ENCODE results near the gene SPDYE5.

DNA sequence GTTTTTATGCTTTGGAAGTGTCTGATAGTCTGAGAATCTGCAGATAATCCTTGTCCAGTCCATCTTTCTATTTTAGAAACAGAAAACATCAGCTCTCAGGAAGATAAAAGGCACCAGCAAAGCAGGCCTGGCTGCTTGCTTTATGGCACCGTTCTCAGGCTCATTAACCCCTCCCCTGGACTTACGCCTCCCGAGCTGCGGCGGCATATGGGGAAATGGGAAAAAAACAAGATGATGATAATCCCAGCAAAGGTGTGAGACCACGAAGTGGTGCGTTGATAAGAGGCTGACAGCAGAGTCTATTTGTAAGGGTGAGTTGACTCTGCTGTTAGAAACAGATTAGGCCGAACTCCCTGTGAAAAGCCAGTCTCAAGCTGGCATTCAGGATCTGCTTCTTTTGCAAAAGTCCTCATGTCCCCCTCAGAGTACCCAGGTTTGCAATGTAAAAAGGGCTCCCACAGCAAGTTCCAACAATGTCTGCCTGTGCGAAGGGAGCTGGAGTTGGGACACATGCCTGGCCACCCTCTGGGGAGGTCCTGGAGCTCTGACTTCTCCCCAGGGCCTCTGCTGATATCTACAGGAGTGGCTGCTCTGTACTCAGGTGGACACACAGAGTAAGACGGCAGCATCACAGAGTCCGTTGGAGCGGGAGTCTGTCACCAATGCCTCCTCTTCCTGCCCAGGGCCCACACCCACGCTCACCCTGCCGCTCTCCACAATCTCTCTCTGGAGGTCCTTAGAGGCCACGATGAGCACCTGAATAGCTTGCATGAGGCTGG is 54.3 kb downstream of the SPDYE5 start:
- TF ChIP-seq EGR1 (IDR thresholded peaks at IDR 0.05; ENCODE audit: low read depth) (no peak), ZBTB33 (IDR thresholded peaks at IDR 0.05; ENCODE audit: extremely low read depth, insufficient replicate concordance, low read length) (no peak), EZH2 (IDR thresholded peaks at IDR 0.05) (no peak), ZNF274 (IDR thresholded peaks at IDR 0.05; ENCODE audit: low read depth, low read length) (no peak), SIN3A (IDR thresholded peaks at IDR 0.05; ENCODE audit: low read depth) (no peak), POLR2A (IDR thresholded peaks at IDR 0.05; ENCODE audit: borderline replicate concordance, extremely low read depth, insufficient read depth, insufficient read length) (no peak), MAX (IDR thresholded peaks at IDR 0.05) (no peak), ZFX (IDR thresholded peaks at IDR 0.05) (no peak)
- TF ChIP-seq, protein P1, sequence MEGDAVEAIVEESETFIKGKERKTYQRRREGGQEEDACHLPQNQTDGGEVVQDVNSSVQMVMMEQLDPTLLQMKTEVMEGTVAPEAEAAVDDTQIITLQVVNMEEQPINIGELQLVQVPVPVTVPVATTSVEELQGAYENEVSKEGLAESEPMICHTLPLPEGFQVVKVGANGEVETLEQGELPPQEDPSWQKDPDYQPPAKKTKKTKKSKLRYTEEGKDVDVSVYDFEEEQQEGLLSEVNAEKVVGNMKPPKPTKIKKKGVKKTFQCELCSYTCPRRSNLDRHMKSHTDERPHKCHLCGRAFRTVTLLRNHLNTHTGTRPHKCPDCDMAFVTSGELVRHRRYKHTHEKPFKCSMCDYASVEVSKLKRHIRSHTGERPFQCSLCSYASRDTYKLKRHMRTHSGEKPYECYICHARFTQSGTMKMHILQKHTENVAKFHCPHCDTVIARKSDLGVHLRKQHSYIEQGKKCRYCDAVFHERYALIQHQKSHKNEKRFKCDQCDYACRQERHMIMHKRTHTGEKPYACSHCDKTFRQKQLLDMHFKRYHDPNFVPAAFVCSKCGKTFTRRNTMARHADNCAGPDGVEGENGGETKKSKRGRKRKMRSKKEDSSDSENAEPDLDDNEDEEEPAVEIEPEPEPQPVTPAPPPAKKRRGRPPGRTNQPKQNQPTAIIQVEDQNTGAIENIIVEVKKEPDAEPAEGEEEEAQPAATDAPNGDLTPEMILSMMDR (IDR thresholded peaks at IDR 0.05 in 2 of 3, conservative IDR thresholded peaks at IDR 0.05 in 1 of 3; ENCODE audit: borderline replicate concordance in 1 of 3, insufficient read depth in 1 of 3, low read depth in 2 of 3, low read length in 2 of 3), result no peak
- TF ChIP-seq, protein P2, sequence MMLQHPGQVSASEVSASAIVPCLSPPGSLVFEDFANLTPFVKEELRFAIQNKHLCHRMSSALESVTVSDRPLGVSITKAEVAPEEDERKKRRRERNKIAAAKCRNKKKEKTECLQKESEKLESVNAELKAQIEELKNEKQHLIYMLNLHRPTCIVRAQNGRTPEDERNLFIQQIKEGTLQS (IDR thresholded peaks at IDR 0.05), result no peak
- TF ChIP-seq, protein P3, sequence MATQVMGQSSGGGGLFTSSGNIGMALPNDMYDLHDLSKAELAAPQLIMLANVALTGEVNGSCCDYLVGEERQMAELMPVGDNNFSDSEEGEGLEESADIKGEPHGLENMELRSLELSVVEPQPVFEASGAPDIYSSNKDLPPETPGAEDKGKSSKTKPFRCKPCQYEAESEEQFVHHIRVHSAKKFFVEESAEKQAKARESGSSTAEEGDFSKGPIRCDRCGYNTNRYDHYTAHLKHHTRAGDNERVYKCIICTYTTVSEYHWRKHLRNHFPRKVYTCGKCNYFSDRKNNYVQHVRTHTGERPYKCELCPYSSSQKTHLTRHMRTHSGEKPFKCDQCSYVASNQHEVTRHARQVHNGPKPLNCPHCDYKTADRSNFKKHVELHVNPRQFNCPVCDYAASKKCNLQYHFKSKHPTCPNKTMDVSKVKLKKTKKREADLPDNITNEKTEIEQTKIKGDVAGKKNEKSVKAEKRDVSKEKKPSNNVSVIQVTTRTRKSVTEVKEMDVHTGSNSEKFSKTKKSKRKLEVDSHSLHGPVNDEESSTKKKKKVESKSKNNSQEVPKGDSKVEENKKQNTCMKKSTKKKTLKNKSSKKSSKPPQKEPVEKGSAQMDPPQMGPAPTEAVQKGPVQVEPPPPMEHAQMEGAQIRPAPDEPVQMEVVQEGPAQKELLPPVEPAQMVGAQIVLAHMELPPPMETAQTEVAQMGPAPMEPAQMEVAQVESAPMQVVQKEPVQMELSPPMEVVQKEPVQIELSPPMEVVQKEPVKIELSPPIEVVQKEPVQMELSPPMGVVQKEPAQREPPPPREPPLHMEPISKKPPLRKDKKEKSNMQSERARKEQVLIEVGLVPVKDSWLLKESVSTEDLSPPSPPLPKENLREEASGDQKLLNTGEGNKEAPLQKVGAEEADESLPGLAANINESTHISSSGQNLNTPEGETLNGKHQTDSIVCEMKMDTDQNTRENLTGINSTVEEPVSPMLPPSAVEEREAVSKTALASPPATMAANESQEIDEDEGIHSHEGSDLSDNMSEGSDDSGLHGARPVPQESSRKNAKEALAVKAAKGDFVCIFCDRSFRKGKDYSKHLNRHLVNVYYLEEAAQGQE (IDR thresholded peaks at IDR 0.05; ENCODE audit: low read depth), result no peak

Measured in HCT116 (cell line).